ENCODE measurements around the gene MMP23B.
"Not testable (repeated sequence)": the region's sequence is repeated elsewhere in the genome, so short reads cannot be mapped to it uniquely, and the experiment has no call there.

DNA sequence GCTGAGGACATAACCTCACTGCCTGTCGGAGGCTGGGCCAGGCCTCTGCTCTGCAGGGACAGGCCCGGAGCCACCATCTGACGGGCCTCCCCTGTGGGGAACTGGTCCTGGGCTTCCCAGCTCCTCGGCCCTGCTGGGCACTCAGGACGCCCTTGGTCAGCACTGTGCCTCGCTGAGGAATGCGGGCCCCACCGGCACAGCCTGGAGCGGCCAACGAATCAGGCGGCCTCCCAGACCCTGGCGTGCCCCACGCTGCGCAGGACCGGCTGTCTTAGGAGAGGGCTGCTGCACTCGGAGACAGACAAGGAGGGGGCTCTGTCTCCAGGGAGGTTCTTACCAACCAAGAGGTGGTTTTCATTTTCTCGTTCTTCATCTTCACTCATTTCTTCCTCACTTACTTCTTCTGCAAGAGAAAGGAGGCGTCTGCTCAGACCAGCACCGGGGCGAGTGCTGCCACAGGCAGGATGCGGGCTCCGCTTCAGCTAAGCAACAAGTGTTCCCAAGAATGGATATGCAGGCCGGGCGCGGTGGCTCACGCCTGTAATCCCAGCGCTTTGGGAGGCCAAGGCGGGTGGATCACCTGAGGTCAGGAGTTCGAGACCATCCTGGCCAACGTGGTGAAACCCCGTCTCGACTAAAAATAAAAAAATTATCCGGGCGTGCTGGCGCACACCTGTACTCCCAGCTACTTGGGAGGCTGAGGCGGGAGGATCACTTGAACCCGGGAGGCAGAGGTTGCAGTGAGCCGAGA, 8.9 kb downstream of the MMP23B start:
- not testable (repeated sequence) for TF ChIP-seq EGR1 (IDR thresholded peaks at IDR 0.05; ENCODE audit: borderline replicate concordance in 1 of 2, low read depth in 2 of 2, low read length in 2 of 2); FOXK2 (IDR thresholded peaks at IDR 0.05); POLR2A (IDR thresholded peaks at IDR 0.05; ENCODE audit: low read depth, low read length); CREM (IDR thresholded peaks at IDR 0.05; ENCODE audit: low read depth); MXI1 (IDR thresholded peaks at IDR 0.05; ENCODE audit: low read depth, low read length); CBFB (IDR thresholded peaks at IDR 0.05; ENCODE audit: low read depth); HDAC2 (IDR thresholded peaks at IDR 0.05); ZSCAN29 (IDR thresholded peaks at IDR 0.05); NR2C1 (IDR thresholded peaks at IDR 0.05); CEBPB (IDR thresholded peaks at IDR 0.05; ENCODE audit: borderline replicate concordance in 1 of 2, low read depth in 2 of 2, low read length in 2 of 2); CREB1 (IDR thresholded peaks at IDR 0.05; ENCODE audit: low read depth)
- TF ChIP-seq, protein P1, sequence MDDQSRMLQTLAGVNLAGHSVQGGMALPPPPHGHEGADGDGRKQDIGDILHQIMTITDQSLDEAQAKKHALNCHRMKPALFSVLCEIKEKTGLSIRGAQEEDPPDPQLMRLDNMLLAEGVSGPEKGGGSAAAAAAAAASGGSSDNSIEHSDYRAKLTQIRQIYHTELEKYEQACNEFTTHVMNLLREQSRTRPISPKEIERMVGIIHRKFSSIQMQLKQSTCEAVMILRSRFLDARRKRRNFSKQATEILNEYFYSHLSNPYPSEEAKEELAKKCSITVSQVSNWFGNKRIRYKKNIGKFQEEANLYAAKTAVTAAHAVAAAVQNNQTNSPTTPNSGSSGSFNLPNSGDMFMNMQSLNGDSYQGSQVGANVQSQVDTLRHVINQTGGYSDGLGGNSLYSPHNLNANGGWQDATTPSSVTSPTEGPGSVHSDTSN (IDR thresholded peaks at IDR 0.05; ENCODE audit: insufficient replicate concordance, low read depth, low read length), result not testable (repeated sequence)
- TF ChIP-seq, protein P2, sequence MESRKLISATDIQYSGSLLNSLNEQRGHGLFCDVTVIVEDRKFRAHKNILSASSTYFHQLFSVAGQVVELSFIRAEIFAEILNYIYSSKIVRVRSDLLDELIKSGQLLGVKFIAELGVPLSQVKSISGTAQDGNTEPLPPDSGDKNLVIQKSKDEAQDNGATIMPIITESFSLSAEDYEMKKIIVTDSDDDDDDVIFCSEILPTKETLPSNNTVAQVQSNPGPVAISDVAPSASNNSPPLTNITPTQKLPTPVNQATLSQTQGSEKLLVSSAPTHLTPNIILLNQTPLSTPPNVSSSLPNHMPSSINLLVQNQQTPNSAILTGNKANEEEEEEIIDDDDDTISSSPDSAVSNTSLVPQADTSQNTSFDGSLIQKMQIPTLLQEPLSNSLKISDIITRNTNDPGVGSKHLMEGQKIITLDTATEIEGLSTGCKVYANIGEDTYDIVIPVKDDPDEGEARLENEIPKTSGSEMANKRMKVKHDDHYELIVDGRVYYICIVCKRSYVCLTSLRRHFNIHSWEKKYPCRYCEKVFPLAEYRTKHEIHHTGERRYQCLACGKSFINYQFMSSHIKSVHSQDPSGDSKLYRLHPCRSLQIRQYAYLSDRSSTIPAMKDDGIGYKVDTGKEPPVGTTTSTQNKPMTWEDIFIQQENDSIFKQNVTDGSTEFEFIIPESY (IDR thresholded peaks at IDR 0.05), result not testable (repeated sequence)
- TF ChIP-seq, protein P3, sequence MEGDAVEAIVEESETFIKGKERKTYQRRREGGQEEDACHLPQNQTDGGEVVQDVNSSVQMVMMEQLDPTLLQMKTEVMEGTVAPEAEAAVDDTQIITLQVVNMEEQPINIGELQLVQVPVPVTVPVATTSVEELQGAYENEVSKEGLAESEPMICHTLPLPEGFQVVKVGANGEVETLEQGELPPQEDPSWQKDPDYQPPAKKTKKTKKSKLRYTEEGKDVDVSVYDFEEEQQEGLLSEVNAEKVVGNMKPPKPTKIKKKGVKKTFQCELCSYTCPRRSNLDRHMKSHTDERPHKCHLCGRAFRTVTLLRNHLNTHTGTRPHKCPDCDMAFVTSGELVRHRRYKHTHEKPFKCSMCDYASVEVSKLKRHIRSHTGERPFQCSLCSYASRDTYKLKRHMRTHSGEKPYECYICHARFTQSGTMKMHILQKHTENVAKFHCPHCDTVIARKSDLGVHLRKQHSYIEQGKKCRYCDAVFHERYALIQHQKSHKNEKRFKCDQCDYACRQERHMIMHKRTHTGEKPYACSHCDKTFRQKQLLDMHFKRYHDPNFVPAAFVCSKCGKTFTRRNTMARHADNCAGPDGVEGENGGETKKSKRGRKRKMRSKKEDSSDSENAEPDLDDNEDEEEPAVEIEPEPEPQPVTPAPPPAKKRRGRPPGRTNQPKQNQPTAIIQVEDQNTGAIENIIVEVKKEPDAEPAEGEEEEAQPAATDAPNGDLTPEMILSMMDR (IDR thresholded peaks at IDR 0.05 in 2 of 3, conservative IDR thresholded peaks at IDR 0.05 in 1 of 3; ENCODE audit: control insufficient read depth in 2 of 3, extremely low read depth in 1 of 3, insufficient read depth in 1 of 3, low read depth in 3 of 3, low read length in 3 of 3), result not testable (repeated sequence)

All from GM12878 (cell line).